Medulla oblongata (tissue), 1 donor: ENCODE measurements around the gene SIRPA.

ENCODE experiments used
- DNase-seq: peaks from one replicate; pipeline ENCODE4 v3.0.0-alpha.2; 2015; ENCODE audit errors: extremely low spot score

Gene SIRPA

GRCh38 chr20:1894951-1895673 lies at the start of gene SIRPA:
SIRPA (plus strand) TSS chr20:1895407; CDS start chr20:1895448, 41 bp downstream.
- peak; percentile 89 for DNase-seq

GRCh38 chr20:1845701-1846100 lies 49.5 kb upstream of the SIRPA start:
- no peak for DNase-seq

GRCh38 chr20:1846341-1846740 lies 48.9 kb upstream of the SIRPA start:
- DNase-seq, result no peak

- no peak for DNase-seq
Observed at GRCh38 chr20:1846876-1847275, 48.3 kb upstream of the SIRPA start.

GRCh38 chr20:1847780-1848179 lies 47.4 kb upstream of the SIRPA start:
- DNase-seq, result no peak

GRCh38 chr20:1848373-1848772 lies 46.8 kb upstream of the SIRPA start:
- DNase-seq, result no peak

GRCh38 chr20:1851396-1851795 lies 43.8 kb upstream of the SIRPA start:
- no peak for DNase-seq

- DNase-seq, result no peak
Observed at GRCh38 chr20:1853473-1853872, 41.7 kb upstream of the SIRPA start.

GRCh38 chr20:1854246-1854645 lies 41.0 kb upstream of the SIRPA start:
- no peak for DNase-seq

- DNase-seq, result no peak
Observed at GRCh38 chr20:1855109-1855508, 40.1 kb upstream of the SIRPA start.

- DNase-seq, result no peak
Observed at GRCh38 chr20:1855690-1856089, 39.5 kb upstream of the SIRPA start.

GRCh38 chr20:1856424-1856823 lies 38.8 kb upstream of the SIRPA start:
- no peak for DNase-seq

GRCh38 chr20:1857466-1857865 lies 37.7 kb upstream of the SIRPA start:
- DNase-seq, result no peak

GRCh38 chr20:1858871-1859270 lies 36.3 kb upstream of the SIRPA start:
- no peak for DNase-seq

- DNase-seq, result no peak
Observed at GRCh38 chr20:1860446-1860845, 34.8 kb upstream of the SIRPA start.

GRCh38 chr20:1861347-1861976 lies 33.7 kb upstream of the SIRPA start:
- DNase-seq, result no peak

GRCh38 chr20:1861996-1862662 lies 33.1 kb upstream of the SIRPA start:
- no peak for DNase-seq

- no peak for DNase-seq
Observed at GRCh38 chr20:1862663-1863053, 32.5 kb upstream of the SIRPA start.

- DNase-seq, result no peak
Observed at GRCh38 chr20:1863296-1863695, 31.9 kb upstream of the SIRPA start.

- DNase-seq, result no peak
Observed at GRCh38 chr20:1866834-1867233, 28.4 kb upstream of the SIRPA start.

GRCh38 chr20:1867495-1868260 lies 27.5 kb upstream of the SIRPA start:
- DNase-seq, result no peak

GRCh38 chr20:1868856-1869255 lies 26.4 kb upstream of the SIRPA start:
- no peak for DNase-seq
